Measurements from ENCODE around the gene GGT7. TPM values are rescaled to one million over a fixed set of nuclear protein-coding genes. Genes with fewer than 3 reads are reported as not detected.

GGT7 gene
- total and polyA plus RNA-seq, 9 of the 15 experiments (the other 6 are each of a cell fraction or from before 2014, with no cell fraction given), result 0.04 to 18.3 (median 5.9) TPM

DNA sequence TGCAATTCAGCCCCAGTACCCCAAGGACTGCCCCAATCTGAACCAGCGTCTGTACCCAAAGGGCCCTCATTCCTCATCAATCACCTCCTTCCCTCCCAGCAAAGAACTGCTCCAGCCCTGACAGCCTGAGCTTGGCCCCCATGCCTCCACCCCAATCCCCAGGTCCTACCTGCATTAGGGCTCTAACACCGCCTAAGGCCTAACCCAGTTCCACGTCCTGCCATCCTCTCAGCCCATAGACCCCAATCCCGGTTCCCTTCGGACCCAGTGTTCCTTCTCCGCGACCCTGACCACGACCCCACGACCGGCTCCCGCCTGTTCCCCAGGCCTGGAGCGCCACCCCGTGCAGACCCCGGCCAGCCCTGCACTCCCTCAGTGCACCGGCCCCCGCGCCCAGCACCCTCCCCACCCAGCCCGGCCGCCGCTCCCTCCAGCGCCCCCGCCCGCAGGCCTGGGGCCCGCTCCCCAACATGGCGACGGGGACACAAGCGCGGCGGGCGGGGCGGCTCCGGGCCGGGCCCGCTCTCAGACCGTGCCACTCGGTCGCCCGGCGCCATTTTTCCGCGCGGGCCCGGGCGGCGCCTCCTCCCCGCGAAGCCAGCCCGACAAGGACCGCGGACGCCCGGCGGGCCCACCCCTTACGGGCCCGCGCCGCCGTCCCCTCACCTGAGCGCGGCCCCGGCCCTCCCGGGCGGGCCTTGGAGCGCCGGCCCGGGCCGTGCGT, 47.7 kb downstream of the GGT7 start (continued):
- TF ChIP-seq, protein P1, sequence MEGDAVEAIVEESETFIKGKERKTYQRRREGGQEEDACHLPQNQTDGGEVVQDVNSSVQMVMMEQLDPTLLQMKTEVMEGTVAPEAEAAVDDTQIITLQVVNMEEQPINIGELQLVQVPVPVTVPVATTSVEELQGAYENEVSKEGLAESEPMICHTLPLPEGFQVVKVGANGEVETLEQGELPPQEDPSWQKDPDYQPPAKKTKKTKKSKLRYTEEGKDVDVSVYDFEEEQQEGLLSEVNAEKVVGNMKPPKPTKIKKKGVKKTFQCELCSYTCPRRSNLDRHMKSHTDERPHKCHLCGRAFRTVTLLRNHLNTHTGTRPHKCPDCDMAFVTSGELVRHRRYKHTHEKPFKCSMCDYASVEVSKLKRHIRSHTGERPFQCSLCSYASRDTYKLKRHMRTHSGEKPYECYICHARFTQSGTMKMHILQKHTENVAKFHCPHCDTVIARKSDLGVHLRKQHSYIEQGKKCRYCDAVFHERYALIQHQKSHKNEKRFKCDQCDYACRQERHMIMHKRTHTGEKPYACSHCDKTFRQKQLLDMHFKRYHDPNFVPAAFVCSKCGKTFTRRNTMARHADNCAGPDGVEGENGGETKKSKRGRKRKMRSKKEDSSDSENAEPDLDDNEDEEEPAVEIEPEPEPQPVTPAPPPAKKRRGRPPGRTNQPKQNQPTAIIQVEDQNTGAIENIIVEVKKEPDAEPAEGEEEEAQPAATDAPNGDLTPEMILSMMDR (IDR thresholded peaks at IDR 0.05 in 2 of 3, conservative IDR thresholded peaks at IDR 0.05 in 1 of 3; ENCODE audit: insufficient read depth in 2 of 3, low read depth in 1 of 3, low read length in 3 of 3), result 0 out of 6 replicates have a peak, but pooled peaks of 1 of the 3 experiments have one; percentile 2
- TF ChIP-seq YBX1 (IDR thresholded peaks at IDR 0.05) (no peak), HNRNPLL (IDR thresholded peaks at IDR 0.05; ENCODE audit: low read depth, low read length, poor library complexity, severe bottlenecking) (no peak), TBL1XR1 (IDR thresholded peaks at IDR 0.05; ENCODE audit: low read length in 2 of 2) (no peak), FOXJ2 (tag; IDR thresholded peaks at IDR 0.05) (no peak), CBX1 (IDR thresholded peaks at IDR 0.05; ENCODE audit: low read depth) (no peak), RBM15 (IDR thresholded peaks at IDR 0.05; ENCODE audit: insufficient read depth, low read length) (no peak), ZNF239 (CRISPR knock-in tag; IDR thresholded peaks at IDR 0.05) (no peak), SMAD2 (IDR thresholded peaks at IDR 0.05; ENCODE audit: low read depth, low read length) (no peak), ZFPM2 (CRISPR knock-in tag; IDR thresholded peaks at IDR 0.05) (no peak), CEBPB (tag; IDR thresholded peaks at IDR 0.05) (no peak), EP300 (IDR thresholded peaks at IDR 0.05; ENCODE audit: low read length) (no peak), CBX8 (IDR thresholded peaks at IDR 0.05; ENCODE audit: borderline replicate concordance, extremely low read depth, low read depth, low read length, poor library complexity, severe bottlenecking) (no peak), SMARCC2 (IDR thresholded peaks at IDR 0.05; ENCODE audit: low read depth) (no peak), PTTG1 (tag; IDR thresholded peaks at IDR 0.05; ENCODE audit: low read depth) (no peak), TBP (optimal IDR thresholded peaks at IDR 0.05; ENCODE audit: low read depth, low read length) (peak; percentile 68)
- TF ChIP-seq, protein P2, sequence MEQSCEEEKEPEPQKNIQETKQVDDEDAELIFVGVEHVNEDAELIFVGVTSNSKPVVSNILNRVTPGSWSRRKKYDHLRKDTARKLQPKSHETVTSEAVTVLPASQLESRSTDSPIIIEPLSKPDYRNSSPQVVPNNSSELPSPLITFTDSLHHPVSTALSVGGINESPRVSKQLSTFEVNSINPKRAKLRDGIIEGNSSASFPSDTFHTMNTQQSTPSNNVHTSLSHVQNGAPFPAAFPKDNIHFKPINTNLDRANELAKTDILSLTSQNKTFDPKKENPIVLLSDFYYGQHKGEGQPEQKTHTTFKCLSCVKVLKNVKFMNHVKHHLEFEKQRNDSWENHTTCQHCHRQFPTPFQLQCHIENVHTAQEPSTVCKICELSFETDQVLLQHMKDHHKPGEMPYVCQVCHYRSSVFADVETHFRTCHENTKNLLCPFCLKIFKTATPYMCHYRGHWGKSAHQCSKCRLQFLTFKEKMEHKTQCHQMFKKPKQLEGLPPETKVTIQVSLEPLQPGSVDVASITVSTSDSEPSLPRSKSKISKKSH (CRISPR knock-in tag; IDR thresholded peaks at IDR 0.05), result no peak
- TF ChIP-seq, protein P3, sequence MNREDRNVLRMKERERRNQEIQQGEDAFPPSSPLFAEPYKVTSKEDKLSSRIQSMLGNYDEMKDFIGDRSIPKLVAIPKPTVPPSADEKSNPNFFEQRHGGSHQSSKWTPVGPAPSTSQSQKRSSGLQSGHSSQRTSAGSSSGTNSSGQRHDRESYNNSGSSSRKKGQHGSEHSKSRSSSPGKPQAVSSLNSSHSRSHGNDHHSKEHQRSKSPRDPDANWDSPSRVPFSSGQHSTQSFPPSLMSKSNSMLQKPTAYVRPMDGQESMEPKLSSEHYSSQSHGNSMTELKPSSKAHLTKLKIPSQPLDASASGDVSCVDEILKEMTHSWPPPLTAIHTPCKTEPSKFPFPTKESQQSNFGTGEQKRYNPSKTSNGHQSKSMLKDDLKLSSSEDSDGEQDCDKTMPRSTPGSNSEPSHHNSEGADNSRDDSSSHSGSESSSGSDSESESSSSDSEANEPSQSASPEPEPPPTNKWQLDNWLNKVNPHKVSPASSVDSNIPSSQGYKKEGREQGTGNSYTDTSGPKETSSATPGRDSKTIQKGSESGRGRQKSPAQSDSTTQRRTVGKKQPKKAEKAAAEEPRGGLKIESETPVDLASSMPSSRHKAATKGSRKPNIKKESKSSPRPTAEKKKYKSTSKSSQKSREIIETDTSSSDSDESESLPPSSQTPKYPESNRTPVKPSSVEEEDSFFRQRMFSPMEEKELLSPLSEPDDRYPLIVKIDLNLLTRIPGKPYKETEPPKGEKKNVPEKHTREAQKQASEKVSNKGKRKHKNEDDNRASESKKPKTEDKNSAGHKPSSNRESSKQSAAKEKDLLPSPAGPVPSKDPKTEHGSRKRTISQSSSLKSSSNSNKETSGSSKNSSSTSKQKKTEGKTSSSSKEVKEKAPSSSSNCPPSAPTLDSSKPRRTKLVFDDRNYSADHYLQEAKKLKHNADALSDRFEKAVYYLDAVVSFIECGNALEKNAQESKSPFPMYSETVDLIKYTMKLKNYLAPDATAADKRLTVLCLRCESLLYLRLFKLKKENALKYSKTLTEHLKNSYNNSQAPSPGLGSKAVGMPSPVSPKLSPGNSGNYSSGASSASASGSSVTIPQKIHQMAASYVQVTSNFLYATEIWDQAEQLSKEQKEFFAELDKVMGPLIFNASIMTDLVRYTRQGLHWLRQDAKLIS (CRISPR knock-in tag; IDR thresholded peaks at IDR 0.05), result no peak
- TF ChIP-seq, protein P4, sequence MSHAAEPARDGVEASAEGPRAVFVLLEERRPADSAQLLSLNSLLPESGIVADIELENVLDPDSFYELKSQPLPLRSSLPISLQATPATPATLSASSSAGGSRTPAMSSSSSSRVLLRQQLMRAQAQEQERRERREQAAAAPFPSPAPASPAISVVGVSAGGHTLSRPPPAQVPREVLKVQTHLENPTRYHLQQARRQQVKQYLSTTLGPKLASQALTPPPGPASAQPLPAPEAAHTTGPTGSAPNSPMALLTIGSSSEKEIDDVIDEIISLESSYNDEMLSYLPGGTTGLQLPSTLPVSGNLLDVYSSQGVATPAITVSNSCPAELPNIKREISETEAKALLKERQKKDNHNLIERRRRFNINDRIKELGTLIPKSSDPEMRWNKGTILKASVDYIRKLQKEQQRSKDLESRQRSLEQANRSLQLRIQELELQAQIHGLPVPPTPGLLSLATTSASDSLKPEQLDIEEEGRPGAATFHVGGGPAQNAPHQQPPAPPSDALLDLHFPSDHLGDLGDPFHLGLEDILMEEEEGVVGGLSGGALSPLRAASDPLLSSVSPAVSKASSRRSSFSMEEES (CRISPR knock-in tag; IDR thresholded peaks at IDR 0.05), result no peak
